Spleen (tissue), 11 donors: ENCODE data around the gene FLII. TPM values are rescaled to one million over a fixed set of nuclear protein-coding genes. Genes with fewer than 3 reads are reported as not detected.

ENCODE experiments used
- DNase-seq: peaks from one replicate; pipeline ENCODE4 v3.0.0-alpha.2; 2020
- H3K27ac ChIP-seq, 8 donors: fragments of 200-600 bp; sonication (generic) in 7 of 8; 1 replicate in 4 of 8; 2 replicates in 4 of 8; pipeline versions ENCODE4 v1.5.0 to v1.8.0; 2016 to 2021; ENCODE audit warnings: inconsistent platforms in 4 of 8, mild to moderate bottlenecking in 4 of 8, moderate library complexity in 1 of 8
- H3K27me3 ChIP-seq, 7 donors: fragments of 200-600 bp; sonication (generic) in 6 of 7; replicated peaks in 1 of 7; 1 replicate in 4 of 7; 2 replicates in 3 of 7; pipeline versions ENCODE4 v1.5.0 to v1.8.0; 2016 to 2021; ENCODE audit warnings: inconsistent platforms in 3 of 7, mild to moderate bottlenecking in 1 of 7
- H3K36me3 ChIP-seq, 6 donors: fragments of 200-600 bp; sonication (generic) in 5 of 6; 1 replicate in 4 of 6; 2 replicates in 2 of 6; pipeline versions ENCODE4 v1.5.0 to v1.8.0; 2016 to 2021; ENCODE audit warnings: inconsistent platforms in 2 of 6
- H3K4me1 ChIP-seq, 6 donors: fragments of 200-600 bp; sonication (generic) in 5 of 6; 1 replicate in 3 of 6; 2 replicates in 3 of 6; pipeline versions ENCODE4 v1.5.0 to v1.8.0; 2016 to 2021; ENCODE audit warnings: inconsistent platforms in 3 of 6
- H3K4me3 ChIP-seq, 8 donors: fragments of 200-600 bp; sonication (generic) in 7 of 8; 1 replicate in 4 of 8; 2 replicates in 4 of 8; pipeline versions ENCODE4 v1.5.0 to v1.8.0; 2016 to 2021; ENCODE audit warnings: inconsistent platforms in 4 of 8, mild to moderate bottlenecking in 4 of 8, moderate library complexity in 2 of 8
- H3K9me3 ChIP-seq, 8 donors: fragments of 200-600 bp; sonication (generic) in 7 of 8; 1 replicate in 4 of 8; 2 replicates in 4 of 8; pipeline versions ENCODE4 v1.5.0 to v1.8.0; 2016 to 2021; ENCODE audit warnings: inconsistent platforms in 4 of 8
- POLR2A ChIP-seq, 3 donors: fragments of 450-650 bp; IDR thresholded peaks; one replicate each; pipeline ENCODE4 v1.5.1; 2017; ENCODE audit warnings: antibody characterized with exemption in 3 of 3, mild to moderate bottlenecking in 1 of 3
- POLR2AphosphoS5 ChIP-seq, 3 donors: sonication (generic); formaldehyde crosslinking; IDR thresholded peaks; one replicate each; pipeline ENCODE4 v1.5.1; 2017; ENCODE audit warnings: antibody characterized with exemption in 3 of 3
- whole genome bisulfite sequencing, 5 donors: extraction: QIAGEN DNeasy Blood & Tissue Kit in 3 of 5; methylation state at CpG; one replicate each; pipeline versions ENCODE4 v1.1.5 to v1.1.7; 2013 to 2018; 5-methylcytosine and 5-hydroxymethylcytosine counted together
- intact Hi-C: fragments of 100-400 bp; cut with DNase I; formaldehyde crosslinking; loops from one replicate; pipeline ENCODE4 v1.15.0; 2023; ENCODE audit warnings: low total_unique reads
- polyA plus RNA-seq, 3 donors: library from polyadenylated mRNA; stranded (reverse); fragments of 200-250 nt; gene quantifications; one replicate each; pipeline ENCODE4 v1.2.1, GENCODE V29; 2013
- total RNA-seq, 7 donors: library from RNA; depleted of rRNA in 3 of 7; stranded (reverse); fragments of >200 nt in 3 of 7; fragmentation: NEBNext Ultra II Directional in 4 of 7; extraction: Animal tissue kit (Norgen Biotek cat#: 25700) in 4 of 7; gene quantifications; one replicate each; pipeline versions ENCODE4 v1.1.0 to v1.2.1, GENCODE V29; 2016 to 2021
- TF ChIP-seq, protein P1 (sequence below), 11 experiments: fragments of 200-600 bp in 7 of 11; fragments of 450-650 bp in 4 of 11; sonication (generic) in 4 of 11; IDR thresholded peaks in 8 of 11; conservative IDR thresholded peaks in 3 of 11; 1 replicate in 7 of 11; 2 replicates in 4 of 11; pipeline versions ENCODE4 v1.4.0 to v1.8.0; 2016 to 2021; ENCODE audit warnings: antibody characterized with exemption in 11 of 11, inconsistent platforms in 4 of 11, mild to moderate bottlenecking in 1 of 11
- donor health status: healthy with polysubstance abuse.
- donor health status: DM: no; HTN: no; CAD: no; lungs with moderate emphysema.
- donor health status: DM: no; HTN: no; CAD: no.
- donor health status: Bipolar disorder and iron deficiency.
- donor health status: healthy.
- donor health status: DM: no; HTN: no; CAD: no.
- donor health status: DM: yes; HTN: yes; CAD: no.

Gene FLII
- total and polyA plus RNA-seq, 10 donors: 143 to 346 (median 280) TPM

DNA sequence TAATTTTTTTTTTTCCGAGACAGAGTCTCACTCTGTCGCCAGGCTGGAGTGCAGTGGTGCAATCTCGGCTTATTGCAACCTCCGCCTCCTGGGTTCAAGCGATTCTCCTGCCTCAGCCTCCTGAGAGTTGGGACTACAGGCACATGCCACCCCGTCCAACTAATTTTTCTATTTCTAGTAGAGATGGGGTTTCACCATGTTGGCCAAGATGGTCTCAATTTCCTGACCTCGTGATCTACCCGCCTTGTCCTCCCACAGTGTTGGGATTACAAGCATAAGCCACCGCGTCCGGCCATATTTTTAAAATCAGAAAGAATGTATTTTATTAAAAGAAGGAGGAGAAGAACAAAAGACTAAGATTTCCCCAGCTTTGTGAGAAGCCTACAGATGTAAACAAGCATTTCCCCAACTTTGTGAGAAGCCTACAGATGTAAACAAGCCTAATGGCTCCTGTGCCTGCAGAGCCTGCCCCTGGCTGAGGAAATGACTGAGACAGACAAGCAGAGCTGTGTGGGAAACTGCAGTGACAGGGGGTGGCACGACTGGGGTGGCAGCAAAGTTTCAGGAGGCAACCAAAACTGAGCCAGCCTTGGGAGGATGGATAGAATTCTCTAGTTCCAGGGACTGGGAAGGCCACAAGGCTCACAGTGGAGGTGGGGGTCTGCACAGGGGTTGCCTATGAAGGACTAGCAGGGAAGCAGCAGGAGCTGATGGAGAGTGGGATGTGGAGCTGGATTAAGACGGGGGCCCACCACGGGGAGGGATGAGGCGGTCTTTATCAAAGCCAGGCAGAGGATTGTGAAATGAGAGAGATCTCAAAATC is 33.4 kb upstream of the FLII start:
- intact Hi-C loops: no loop called here

DNA sequence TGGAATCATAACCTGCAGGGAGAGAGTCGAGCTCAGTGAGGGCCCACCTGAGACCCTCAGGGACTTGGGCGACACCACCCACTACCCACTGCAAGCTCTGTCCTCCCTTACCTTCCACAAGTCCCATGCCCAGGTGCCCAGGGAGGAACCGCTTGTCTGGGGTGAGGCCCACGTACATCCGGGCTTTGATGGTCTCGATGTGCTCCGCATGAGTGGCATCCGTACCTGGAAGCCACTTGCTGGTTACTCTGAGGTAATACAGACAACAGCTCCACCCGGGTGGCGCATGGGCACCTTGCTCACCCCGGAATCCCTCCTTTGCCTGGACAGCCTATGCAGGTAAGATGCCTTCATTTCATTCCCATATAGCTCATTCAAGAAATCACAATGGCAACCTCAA is 26.8 kb upstream of the FLII start:
- H3K9me3 ChIP-seq: no peaks in the 10 kb centered on the region
- H3K36me3 ChIP-seq: peaks cover 9 to 100% (median 95%) of the 10 kb centered on the region in 6 donors
- WGBS, 5 donors: 94 to 99% (median 97%) methylated on average over 9 to 11 of the region's 11 CpGs
- TF ChIP-seq, protein P1, sequence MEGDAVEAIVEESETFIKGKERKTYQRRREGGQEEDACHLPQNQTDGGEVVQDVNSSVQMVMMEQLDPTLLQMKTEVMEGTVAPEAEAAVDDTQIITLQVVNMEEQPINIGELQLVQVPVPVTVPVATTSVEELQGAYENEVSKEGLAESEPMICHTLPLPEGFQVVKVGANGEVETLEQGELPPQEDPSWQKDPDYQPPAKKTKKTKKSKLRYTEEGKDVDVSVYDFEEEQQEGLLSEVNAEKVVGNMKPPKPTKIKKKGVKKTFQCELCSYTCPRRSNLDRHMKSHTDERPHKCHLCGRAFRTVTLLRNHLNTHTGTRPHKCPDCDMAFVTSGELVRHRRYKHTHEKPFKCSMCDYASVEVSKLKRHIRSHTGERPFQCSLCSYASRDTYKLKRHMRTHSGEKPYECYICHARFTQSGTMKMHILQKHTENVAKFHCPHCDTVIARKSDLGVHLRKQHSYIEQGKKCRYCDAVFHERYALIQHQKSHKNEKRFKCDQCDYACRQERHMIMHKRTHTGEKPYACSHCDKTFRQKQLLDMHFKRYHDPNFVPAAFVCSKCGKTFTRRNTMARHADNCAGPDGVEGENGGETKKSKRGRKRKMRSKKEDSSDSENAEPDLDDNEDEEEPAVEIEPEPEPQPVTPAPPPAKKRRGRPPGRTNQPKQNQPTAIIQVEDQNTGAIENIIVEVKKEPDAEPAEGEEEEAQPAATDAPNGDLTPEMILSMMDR (IDR thresholded peaks at IDR 0.05 in 8 of 11, conservative IDR thresholded peaks at IDR 0.05 in 3 of 11): no peak
- TF ChIP-seq POLR2A (IDR thresholded peaks at IDR 0.05) (no peak), POLR2AphosphoS5 (IDR thresholded peaks at IDR 0.05) (no peak)
- DNase-seq: peak; percentile 54
- intact Hi-C loops: no loop called here
- H3K4me3 ChIP-seq: no peak overlapping the region
- no peaks in the 10 kb centered on the region for H3K4me1 ChIP-seq
- H3K27me3 ChIP-seq: no peaks in the 10 kb centered on the region
- no peak overlapping the region for H3K27ac ChIP-seq

More for the DNA sequence above, 33.4 kb upstream of the FLII start:
- DNase-seq: peak; percentile 41
- Histone ChIP-seq H3K36me3 (peaks cover 6 to 99% (median 74%) of the 10 kb centered on the region in 6 donors), H3K27ac (no peak overlapping the region), H3K4me3 (no peak overlapping the region), H3K9me3 (no peaks in the 10 kb centered on the region), H3K4me1 (peaks cover 0 to 10% (median 3%) of the 10 kb centered on the region in 6 donors), H3K27me3 (no peaks in the 10 kb centered on the region)
- no peak for TF ChIP-seq POLR2AphosphoS5 (IDR thresholded peaks at IDR 0.05)
- no peak for TF ChIP-seq POLR2A (IDR thresholded peaks at IDR 0.05)
- TF ChIP-seq, protein P1 (IDR thresholded peaks at IDR 0.05 in 8 of 11, conservative IDR thresholded peaks at IDR 0.05 in 3 of 11): no peak
- WGBS, 5 donors: 92 to 97% (median 93%) methylated on average over 15 of the region's 15 CpGs

DNA sequence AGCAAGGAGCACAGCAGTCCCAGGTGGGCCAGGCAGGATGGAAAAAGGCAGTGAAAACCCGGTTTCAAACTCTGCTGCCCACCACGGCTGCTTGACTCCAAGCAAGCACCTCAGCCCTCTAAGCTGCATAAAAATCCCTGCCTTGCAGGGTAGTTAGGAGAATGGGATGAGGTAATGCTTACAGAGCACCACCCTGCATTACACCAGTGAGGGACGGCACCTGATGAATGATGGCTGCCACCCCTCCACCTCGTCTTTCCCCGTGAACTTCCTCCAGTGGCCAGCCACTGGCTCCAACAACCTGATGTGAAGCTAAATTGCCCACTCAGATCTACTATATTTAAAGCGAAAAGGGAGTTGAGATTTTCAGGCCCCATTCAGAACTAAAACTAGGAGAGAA is 23.2 kb upstream of the FLII start:
- H3K36me3 ChIP-seq: peaks cover 5 to 100% (median 98%) of the 10 kb centered on the region in 6 donors
- H3K9me3 ChIP-seq: no peaks in the 10 kb centered on the region
- no peak overlapping the region for H3K4me3 ChIP-seq
- no peak overlapping the region for H3K27ac ChIP-seq
- no peak for DNase-seq
- no peaks in the 10 kb centered on the region for H3K27me3 ChIP-seq
- H3K4me1 ChIP-seq: no peaks in the 10 kb centered on the region
- intact Hi-C loops: no loop called here
- WGBS, 5 donors: 88 to 98% (median 91%) methylated on average over 6 of the region's 6 CpGs
- no peak for TF ChIP-seq POLR2AphosphoS5 (IDR thresholded peaks at IDR 0.05)
- TF ChIP-seq, protein P1 (IDR thresholded peaks at IDR 0.05 in 8 of 11, conservative IDR thresholded peaks at IDR 0.05 in 3 of 11): no peak
- TF ChIP-seq POLR2A (IDR thresholded peaks at IDR 0.05): no peak

DNA sequence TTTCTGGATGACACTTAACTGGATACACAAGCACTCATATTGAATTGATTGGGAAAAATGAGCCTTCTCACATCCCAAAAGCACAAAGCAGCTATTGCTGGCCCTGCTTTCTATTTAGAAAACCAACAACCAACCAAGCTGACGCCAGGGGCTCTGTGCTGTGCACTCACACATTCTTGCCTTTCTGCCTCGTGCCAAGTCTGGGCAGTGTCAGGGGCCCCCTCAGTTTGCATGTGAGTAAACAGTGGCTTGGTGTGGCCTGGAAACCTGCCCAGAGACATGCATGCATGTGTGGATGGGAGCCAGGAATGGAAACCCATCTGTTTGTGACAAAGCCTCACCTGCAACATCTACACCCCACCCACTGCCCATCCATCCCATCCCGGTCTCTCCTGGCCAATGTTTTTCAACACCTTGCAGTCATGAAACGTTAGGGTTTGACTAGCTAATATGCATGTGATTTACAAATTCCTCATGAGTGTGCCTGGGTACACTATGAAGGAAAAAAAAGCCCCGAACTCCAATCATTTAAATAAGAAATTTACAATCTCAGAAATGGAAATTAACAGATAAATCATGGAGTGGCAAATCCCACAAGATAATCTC is 22.3 kb upstream of the FLII start:
- Histone ChIP-seq H3K27ac (no peak overlapping the region), H3K27me3 (no peaks in the 10 kb centered on the region), H3K36me3 (peaks cover 5 to 100% (median 98%) of the 10 kb centered on the region in 6 donors), H3K9me3 (no peaks in the 10 kb centered on the region), H3K4me3 (no peak overlapping the region), H3K4me1 (no peaks in the 10 kb centered on the region)
- TF ChIP-seq, protein P1 (IDR thresholded peaks at IDR 0.05 in 8 of 11, conservative IDR thresholded peaks at IDR 0.05 in 3 of 11): no peak
- TF ChIP-seq POLR2A (IDR thresholded peaks at IDR 0.05): no peak
- no peak for TF ChIP-seq POLR2AphosphoS5 (IDR thresholded peaks at IDR 0.05)
- no peak for DNase-seq
- 85 to 93% (median 87%) methylated on average over 5 of the region's 5 CpGs for WGBS, 5 donors
- intact Hi-C loops: no loop called here
